Measurements from ENCODE around the gene IQCN. TPM values are rescaled to one million over a fixed set of nuclear protein-coding genes. Genes with fewer than 3 reads are reported as not detected.
A peak's percentile ranks its signal among the peaks of the same experiment; 100 is the strongest.

Gene IQCN
- total and polyA plus RNA-seq, 2 donors (not counting 1 experiment from before 2014, with no cell fraction given) = 52.0 to 63.6 TPM

- no peak for ATAC-seq (ENCODE audit: low read depth)
- peaks cover 0 to 6% (median 0%) of the 10 kb centered on the region in 3 donors for H3K9me3 ChIP-seq (ENCODE audit: control extremely low read depth in 1 of 3, control insufficient read depth in 2 of 3, insufficient read depth in 1 of 3, low read length in 2 of 3)
- H3K27ac ChIP-seq (ENCODE audit: low read length in 2 of 2) = peak overlapping the region; percentile 84 to 87
- no peak for TF ChIP-seq CTCF (IDR thresholded peaks at IDR 0.05)
- TF ChIP-seq EZH2 (IDR thresholded peaks at IDR 0.05; ENCODE audit: borderline replicate concordance, insufficient read depth, low read depth, low read length, poor library complexity, severe bottlenecking) = no peak
- no peaks in the 10 kb centered on the region for H3K27me3 Mint-ChIP-seq
- no peaks in the 10 kb centered on the region for H3K9me3 Mint-ChIP-seq (ENCODE audit: insufficient read depth)
- H3K4me3 Mint-ChIP-seq = peak overlapping the region; percentile 87
- peaks cover 51% of the 10 kb centered on the region for H3K79me2 ChIP-seq (ENCODE audit: control insufficient read depth, insufficient read depth, low read length)
- H3K4me1 Mint-ChIP-seq = peaks cover 52% of the 10 kb centered on the region
- WGBS (ENCODE audit: insufficient coverage) = 4% methylated on average over 3 of the region's 7 CpGs
- no peaks in the 10 kb centered on the region for H3K27me3 ChIP-seq (replicated peaks in 1 of 4; ENCODE audit: control extremely low read depth in 1 of 4, control insufficient read depth in 3 of 4, insufficient read depth in 4 of 4, low read length in 3 of 4)
- H3K4me2 ChIP-seq (replicated peaks; ENCODE audit: low read depth, low read length, poor library complexity, severe bottlenecking) = peak overlapping the region; percentile 85
- ChIA-PET POLR2A (interaction anchor here (0.7 to 3.9 kb wide), 10 partner anchors 15 to 141 kb away, joined by 3 to 128 read pairs (median 9); partner anchors contain the start of genes JUND and RAB3A), CTCF (interaction anchor here (0.6 to 9.8 kb wide), 22 partner anchors 9 to 148 kb away, joined by 3 to 242 read pairs (median 4); partner anchors contain the start of genes JUND and SSBP4)
- no peaks in the 10 kb centered on the region for H3K36me3 ChIP-seq (replicated peaks in 1 of 2; ENCODE audit: control extremely low read depth in 1 of 2, control insufficient read depth in 1 of 2, extremely low read depth in 1 of 2, insufficient read depth in 2 of 2, low read length in 1 of 2)
- H3K4me3 ChIP-seq (ENCODE audit: control extremely low read depth in 1 of 5, extremely low read depth in 1 of 5, insufficient read depth in 1 of 5, low read depth in 2 of 5, low read length in 4 of 5) = peak overlapping the region; percentile 81 to 97 (median 91)
- H2AFZ ChIP-seq (ENCODE audit: insufficient read depth, low read depth, low read length, poor library complexity, severe bottlenecking) = peak overlapping the region; percentile 80
- H3K9ac ChIP-seq (ENCODE audit: low read length) = peak overlapping the region; percentile 87
- peaks cover 32 to 50% of the 10 kb centered on the region in 2 donors for H3K4me1 ChIP-seq (ENCODE audit: control insufficient read depth in 2 of 2, insufficient read depth in 2 of 2, low read length in 2 of 2)
- DNase-seq = peak; percentile 53
- intact Hi-C loops (cut with micrococcal nuclease) = loop anchor here (2.0 kb wide), 1 partner anchor 18 kb away; the partner anchor contains the start of gene PGPEP1
- H3K27ac Mint-ChIP-seq = peak overlapping the region; percentile 94
- H4K20me1 ChIP-seq (ENCODE audit: control insufficient read depth, insufficient read depth, low read length, poor library complexity, severe bottlenecking) = peaks cover 7% of the 10 kb centered on the region
These were observed 48.1 kb upstream of the IQCN start for GRCh38 chr19:18322318-18322758.

- no peak for DNase-seq
- ATAC-seq (ENCODE audit: low read depth) = no peak
- H4K20me1 ChIP-seq (ENCODE audit: control insufficient read depth, insufficient read depth, low read length, poor library complexity, severe bottlenecking) = peaks cover 7% of the 10 kb centered on the region
- WGBS (ENCODE audit: insufficient coverage) = 18% methylated on average over 7 of the region's 9 CpGs
- Mint-ChIP-seq H3K4me1 (peaks cover 52% of the 10 kb centered on the region), H3K9me3 (ENCODE audit: insufficient read depth) (no peaks in the 10 kb centered on the region), H3K27ac (peak overlapping the region; percentile 94), H3K4me3 (peak overlapping the region; percentile 87), H3K27me3 (no peaks in the 10 kb centered on the region)
- peaks cover 0 to 6% (median 0%) of the 10 kb centered on the region in 3 donors for H3K9me3 ChIP-seq (ENCODE audit: control extremely low read depth in 1 of 3, control insufficient read depth in 2 of 3, insufficient read depth in 1 of 3, low read length in 2 of 3)
- no peaks in the 10 kb centered on the region for H3K36me3 ChIP-seq (replicated peaks in 1 of 2; ENCODE audit: control extremely low read depth in 1 of 2, control insufficient read depth in 1 of 2, extremely low read depth in 1 of 2, insufficient read depth in 2 of 2, low read length in 1 of 2)
- peak overlapping the region; percentile 87 for H3K9ac ChIP-seq (ENCODE audit: low read length)
- no peak overlapping the region for H2AFZ ChIP-seq (ENCODE audit: insufficient read depth, low read depth, low read length, poor library complexity, severe bottlenecking)
- POLR2A ChIA-PET = interaction anchor here (1.4 to 3.9 kb wide), 7 partner anchors 14 to 117 kb away, joined by 3 to 128 read pairs (median 20); partner anchors contain the start of genes JUND and RAB3A
- H3K79me2 ChIP-seq (ENCODE audit: control insufficient read depth, insufficient read depth, low read length) = peaks cover 51% of the 10 kb centered on the region
- TF ChIP-seq EZH2 (IDR thresholded peaks at IDR 0.05; ENCODE audit: borderline replicate concordance, insufficient read depth, low read depth, low read length, poor library complexity, severe bottlenecking) (no peak), CTCF (IDR thresholded peaks at IDR 0.05) (no peak)
- intact Hi-C loops (cut with micrococcal nuclease) = loop anchor here (2.0 kb wide), 1 partner anchor 19 kb away; the partner anchor contains the start of gene PGPEP1
- peak overlapping the region in 1 of 2 donors; percentile 87 for H3K27ac ChIP-seq (ENCODE audit: low read length in 2 of 2)
- peak overlapping the region; percentile 85 for H3K4me2 ChIP-seq (replicated peaks; ENCODE audit: low read depth, low read length, poor library complexity, severe bottlenecking)
- H3K4me3 ChIP-seq (ENCODE audit: control extremely low read depth in 1 of 5, extremely low read depth in 1 of 5, insufficient read depth in 1 of 5, low read depth in 2 of 5, low read length in 4 of 5) = peak overlapping the region in 1 of 5 experiments; percentile 87
- CTCF ChIA-PET = interaction anchor here (0.6 to 9.8 kb wide), 14 partner anchors 8 to 147 kb away, joined by 3 to 242 read pairs (median 4); partner anchors contain the start of gene JUND
- peaks cover 32 to 52% of the 10 kb centered on the region in 2 donors for H3K4me1 ChIP-seq (ENCODE audit: control insufficient read depth in 2 of 2, insufficient read depth in 2 of 2, low read length in 2 of 2)
- no peaks in the 10 kb centered on the region for H3K27me3 ChIP-seq (replicated peaks in 1 of 4; ENCODE audit: control extremely low read depth in 1 of 4, control insufficient read depth in 3 of 4, insufficient read depth in 4 of 4, low read length in 3 of 4)
These were observed 47.5 kb upstream of the IQCN start for GRCh38 chr19:18321734-18322102.
